Measurements from ENCODE around the gene MSN.
A peak's percentile ranks its signal among the peaks of the same experiment; 100 is the strongest.
"Not testable (repeated sequence)": the region's sequence is repeated elsewhere in the genome, so short reads cannot be mapped to it uniquely, and the experiment has no call there.

Gene MSN

GRCh38 chrX:65667503-65668376 is at the start of gene MSN:
MSN (plus strand) TSS chrX:65667654; CDS start chrX:65667842, 188 bp downstream.
- Histone ChIP-seq H3K4me1 (ENCODE audit: control insufficient read depth in 2 of 2, insufficient read depth in 2 of 2, low read length in 2 of 2) (peaks cover 0 to 2% of the 10 kb centered on the region in 2 donors), H3K9ac (ENCODE audit: low read depth in 1 of 2, low read length in 2 of 2) (peak within 1 kb of the TSS; percentile 70 to 78), H3K36me3 (ENCODE audit: control insufficient read depth in 2 of 2, insufficient read depth in 2 of 2, low read length in 2 of 2) (no peaks in the 10 kb centered on the region), H3K27ac (ENCODE audit: low read depth in 2 of 2, low read length in 2 of 2) (peak within 1 kb of the TSS; percentile 85 to 88), H3K27me3 (ENCODE audit: control insufficient read depth in 2 of 2, insufficient read depth in 2 of 2, low read length in 2 of 2) (no peaks in the 10 kb centered on the region), H3K4me3 (ENCODE audit: low read length in 2 of 2) (peak within 1 kb of the TSS; percentile 71 to 77), H3K9me3 (ENCODE audit: control insufficient read depth in 2 of 2, low read length in 2 of 2) (no peaks in the 10 kb centered on the region)

GRCh38 chrX:65620096-65620705 is 47.3 kb upstream of the MSN start:
- not testable (repeated sequence) for H3K9ac ChIP-seq (ENCODE audit: low read depth in 1 of 2, low read length in 2 of 2); H3K4me1 ChIP-seq (ENCODE audit: control insufficient read depth in 2 of 2, insufficient read depth in 2 of 2, low read length in 2 of 2); H3K27me3 ChIP-seq (ENCODE audit: control insufficient read depth in 2 of 2, insufficient read depth in 2 of 2, low read length in 2 of 2); H3K27ac ChIP-seq (ENCODE audit: low read depth in 2 of 2, low read length in 2 of 2); H3K9me3 ChIP-seq (ENCODE audit: control insufficient read depth in 2 of 2, low read length in 2 of 2); H3K36me3 ChIP-seq (ENCODE audit: control insufficient read depth in 2 of 2, insufficient read depth in 2 of 2, low read length in 2 of 2); H3K4me3 ChIP-seq (ENCODE audit: low read length in 2 of 2)

- Histone ChIP-seq H3K9me3 (ENCODE audit: control insufficient read depth in 2 of 2, low read length in 2 of 2) (no peaks in the 10 kb centered on the region), H3K27me3 (ENCODE audit: control insufficient read depth in 2 of 2, insufficient read depth in 2 of 2, low read length in 2 of 2) (no peaks in the 10 kb centered on the region), H3K36me3 (ENCODE audit: control insufficient read depth in 2 of 2, insufficient read depth in 2 of 2, low read length in 2 of 2) (no peaks in the 10 kb centered on the region), H3K4me3 (ENCODE audit: low read length in 2 of 2) (no peak overlapping the region), H3K27ac (ENCODE audit: low read depth in 2 of 2, low read length in 2 of 2) (no peak overlapping the region), H3K4me1 (ENCODE audit: control insufficient read depth in 2 of 2, insufficient read depth in 2 of 2, low read length in 2 of 2) (peaks cover 0 to 3% of the 10 kb centered on the region in 2 donors), H3K9ac (ENCODE audit: low read depth in 1 of 2, low read length in 2 of 2) (no peak overlapping the region)
Observed at GRCh38 chrX:65630771-65631170, 36.7 kb upstream of the MSN start.

- H3K9me3 ChIP-seq (ENCODE audit: control insufficient read depth in 2 of 2, low read length in 2 of 2): no peaks in the 10 kb centered on the region
- H3K4me1 ChIP-seq (ENCODE audit: control insufficient read depth in 2 of 2, insufficient read depth in 2 of 2, low read length in 2 of 2): peaks cover 0 to 3% of the 10 kb centered on the region in 2 donors
- no peak overlapping the region for H3K27ac ChIP-seq (ENCODE audit: low read depth in 2 of 2, low read length in 2 of 2)
- H3K4me3 ChIP-seq (ENCODE audit: low read length in 2 of 2): no peak overlapping the region
- H3K9ac ChIP-seq (ENCODE audit: low read depth in 1 of 2, low read length in 2 of 2): no peak overlapping the region
- no peaks in the 10 kb centered on the region for H3K27me3 ChIP-seq (ENCODE audit: control insufficient read depth in 2 of 2, insufficient read depth in 2 of 2, low read length in 2 of 2)
- no peaks in the 10 kb centered on the region for H3K36me3 ChIP-seq (ENCODE audit: control insufficient read depth in 2 of 2, insufficient read depth in 2 of 2, low read length in 2 of 2)
Observed at GRCh38 chrX:65633826-65634225, 33.6 kb upstream of the MSN start.

- Histone ChIP-seq H3K27ac (ENCODE audit: low read depth in 2 of 2, low read length in 2 of 2) (no peak overlapping the region), H3K4me1 (ENCODE audit: control insufficient read depth in 2 of 2, insufficient read depth in 2 of 2, low read length in 2 of 2) (peaks cover 0 to 3% of the 10 kb centered on the region in 2 donors), H3K4me3 (ENCODE audit: low read length in 2 of 2) (no peak overlapping the region), H3K9ac (ENCODE audit: low read depth in 1 of 2, low read length in 2 of 2) (no peak overlapping the region), H3K36me3 (ENCODE audit: control insufficient read depth in 2 of 2, insufficient read depth in 2 of 2, low read length in 2 of 2) (no peaks in the 10 kb centered on the region), H3K9me3 (ENCODE audit: control insufficient read depth in 2 of 2, low read length in 2 of 2) (no peaks in the 10 kb centered on the region), H3K27me3 (ENCODE audit: control insufficient read depth in 2 of 2, insufficient read depth in 2 of 2, low read length in 2 of 2) (no peaks in the 10 kb centered on the region)
Observed at GRCh38 chrX:65634732-65635131, 32.7 kb upstream of the MSN start.

GRCh38 chrX:65635378-65635777 is 32.1 kb upstream of the MSN start:
- Histone ChIP-seq H3K27ac (ENCODE audit: low read depth in 2 of 2, low read length in 2 of 2) (peak overlapping the region in 1 of 2 donors; percentile 56), H3K9ac (ENCODE audit: low read depth in 1 of 2, low read length in 2 of 2) (no peak overlapping the region), H3K27me3 (ENCODE audit: control insufficient read depth in 2 of 2, insufficient read depth in 2 of 2, low read length in 2 of 2) (no peaks in the 10 kb centered on the region), H3K4me1 (ENCODE audit: control insufficient read depth in 2 of 2, insufficient read depth in 2 of 2, low read length in 2 of 2) (peaks cover 0 to 3% of the 10 kb centered on the region in 2 donors), H3K36me3 (ENCODE audit: control insufficient read depth in 2 of 2, insufficient read depth in 2 of 2, low read length in 2 of 2) (no peaks in the 10 kb centered on the region), H3K9me3 (ENCODE audit: control insufficient read depth in 2 of 2, low read length in 2 of 2) (no peaks in the 10 kb centered on the region), H3K4me3 (ENCODE audit: low read length in 2 of 2) (no peak overlapping the region)

- Histone ChIP-seq H3K4me1 (ENCODE audit: control insufficient read depth in 2 of 2, insufficient read depth in 2 of 2, low read length in 2 of 2) (peaks cover 0 to 3% of the 10 kb centered on the region in 2 donors), H3K27me3 (ENCODE audit: control insufficient read depth in 2 of 2, insufficient read depth in 2 of 2, low read length in 2 of 2) (no peaks in the 10 kb centered on the region), H3K9me3 (ENCODE audit: control insufficient read depth in 2 of 2, low read length in 2 of 2) (no peaks in the 10 kb centered on the region), H3K27ac (ENCODE audit: low read depth in 2 of 2, low read length in 2 of 2) (peak overlapping the region in 1 of 2 donors; percentile 56), H3K4me3 (ENCODE audit: low read length in 2 of 2) (no peak overlapping the region), H3K36me3 (ENCODE audit: control insufficient read depth in 2 of 2, insufficient read depth in 2 of 2, low read length in 2 of 2) (no peaks in the 10 kb centered on the region), H3K9ac (ENCODE audit: low read depth in 1 of 2, low read length in 2 of 2) (no peak overlapping the region)
Observed at GRCh38 chrX:65635822-65636221, 31.6 kb upstream of the MSN start.

GRCh38 chrX:65636261-65636660 is 31.2 kb upstream of the MSN start:
- H3K27ac ChIP-seq (ENCODE audit: low read depth in 2 of 2, low read length in 2 of 2): not testable (repeated sequence)

GRCh38 chrX:65637335-65637734 is 30.1 kb upstream of the MSN start:
- Histone ChIP-seq H3K4me1 (ENCODE audit: control insufficient read depth in 2 of 2, insufficient read depth in 2 of 2, low read length in 2 of 2) (peaks cover 0 to 3% of the 10 kb centered on the region in 2 donors), H3K36me3 (ENCODE audit: control insufficient read depth in 2 of 2, insufficient read depth in 2 of 2, low read length in 2 of 2) (no peaks in the 10 kb centered on the region), H3K9me3 (ENCODE audit: control insufficient read depth in 2 of 2, low read length in 2 of 2) (no peaks in the 10 kb centered on the region), H3K4me3 (ENCODE audit: low read length in 2 of 2) (no peak overlapping the region), H3K27ac (ENCODE audit: low read depth in 2 of 2, low read length in 2 of 2) (no peak overlapping the region), H3K27me3 (ENCODE audit: control insufficient read depth in 2 of 2, insufficient read depth in 2 of 2, low read length in 2 of 2) (no peaks in the 10 kb centered on the region), H3K9ac (ENCODE audit: low read depth in 1 of 2, low read length in 2 of 2) (no peak overlapping the region)

More at GRCh38 chrX:65636261-65636660, 31.2 kb upstream of the MSN start:
- H3K4me1 ChIP-seq (ENCODE audit: control insufficient read depth in 2 of 2, insufficient read depth in 2 of 2, low read length in 2 of 2); H3K9me3 ChIP-seq (ENCODE audit: control insufficient read depth in 2 of 2, low read length in 2 of 2); H3K9ac ChIP-seq (ENCODE audit: low read depth in 1 of 2, low read length in 2 of 2); H3K27me3 ChIP-seq (ENCODE audit: control insufficient read depth in 2 of 2, insufficient read depth in 2 of 2, low read length in 2 of 2); H3K4me3 ChIP-seq (ENCODE audit: low read length in 2 of 2); H3K36me3 ChIP-seq (ENCODE audit: control insufficient read depth in 2 of 2, insufficient read depth in 2 of 2, low read length in 2 of 2): not testable (repeated sequence)

GRCh38 chrX:65642914-65643491 is 24.5 kb upstream of the MSN start:
- Histone ChIP-seq H3K4me3 (ENCODE audit: low read length in 2 of 2) (no peak overlapping the region), H3K27ac (ENCODE audit: low read depth in 2 of 2, low read length in 2 of 2) (no peak overlapping the region), H3K9me3 (ENCODE audit: control insufficient read depth in 2 of 2, low read length in 2 of 2) (no peaks in the 10 kb centered on the region), H3K4me1 (ENCODE audit: control insufficient read depth in 2 of 2, insufficient read depth in 2 of 2, low read length in 2 of 2) (peaks cover 0 to 3% of the 10 kb centered on the region in 2 donors), H3K36me3 (ENCODE audit: control insufficient read depth in 2 of 2, insufficient read depth in 2 of 2, low read length in 2 of 2) (no peaks in the 10 kb centered on the region), H3K27me3 (ENCODE audit: control insufficient read depth in 2 of 2, insufficient read depth in 2 of 2, low read length in 2 of 2) (no peaks in the 10 kb centered on the region), H3K9ac (ENCODE audit: low read depth in 1 of 2, low read length in 2 of 2) (no peak overlapping the region)
